Fibroblast of gingiva (primary cell): ENCODE data around the gene GALNT18.
A peak's percentile ranks its signal among the peaks of the same experiment; 100 is the strongest.

ENCODE experiments used
- DNase-seq: peaks from one replicate; pipeline ENCODE4 v3.0.0-alpha.2; 2011; ENCODE audit warnings: low read depth

GALNT18 gene

DNA sequence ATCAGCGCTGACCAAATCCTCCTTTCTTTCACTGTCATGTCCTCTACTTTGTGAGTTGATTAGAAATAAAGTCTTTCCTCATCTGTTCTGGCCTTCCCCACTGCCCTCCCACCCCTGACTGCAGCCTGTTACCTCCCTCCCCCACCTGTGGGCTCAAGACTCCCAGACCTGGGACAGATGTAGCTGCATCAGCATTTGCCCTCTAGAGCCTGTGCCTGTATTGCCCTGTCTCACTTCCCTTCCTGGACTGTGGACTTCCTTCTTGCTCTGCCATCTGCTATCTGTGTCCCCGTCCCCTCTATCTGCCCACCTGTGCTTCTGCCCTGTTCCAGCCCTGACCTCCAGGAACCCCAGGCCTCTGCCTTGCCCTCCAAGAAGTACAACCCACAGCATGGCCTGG, 122.5 kb downstream of the GALNT18 start:
- no peak for DNase-seq

DNA sequence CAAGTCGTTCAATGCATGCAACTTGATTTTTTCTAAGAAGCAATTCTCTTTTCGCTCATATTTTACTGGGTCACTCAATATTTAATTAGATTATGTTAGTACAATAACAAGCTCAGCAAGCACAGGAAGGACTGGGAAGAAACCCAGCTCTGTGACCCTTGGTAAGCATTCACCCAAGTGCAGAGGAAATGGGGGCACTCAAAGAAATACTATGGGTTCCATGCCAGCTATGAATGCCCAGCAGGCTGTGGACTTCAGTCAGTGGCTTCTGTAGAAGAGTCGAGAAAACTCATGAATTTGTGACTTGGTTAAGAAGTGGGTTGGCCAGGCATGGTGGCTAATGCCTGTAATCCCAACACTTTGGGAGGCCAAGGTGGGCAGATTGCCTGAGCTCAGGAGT, 123.6 kb downstream of the GALNT18 start:
- no peak for DNase-seq

DNA sequence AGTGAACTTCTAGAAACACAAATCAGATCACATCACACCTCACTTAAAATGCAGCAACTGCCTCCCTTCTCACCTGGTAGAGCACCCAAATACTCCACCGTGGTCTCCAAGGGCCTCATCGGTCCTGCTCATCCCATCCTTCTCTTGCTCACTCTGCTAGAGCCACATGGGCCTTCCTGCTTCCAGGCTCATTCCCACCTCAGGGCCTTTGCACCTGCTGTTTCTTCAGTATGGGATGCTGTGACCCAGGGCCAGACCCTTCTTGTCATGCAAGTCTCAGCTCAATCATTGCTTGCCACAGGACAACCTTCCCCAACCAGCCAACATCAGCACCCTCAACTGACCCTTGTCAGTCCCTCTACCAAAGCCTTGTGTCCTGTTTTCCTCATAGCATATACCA, 124.9 kb downstream of the GALNT18 start:
- DNase-seq: no peak

DNA sequence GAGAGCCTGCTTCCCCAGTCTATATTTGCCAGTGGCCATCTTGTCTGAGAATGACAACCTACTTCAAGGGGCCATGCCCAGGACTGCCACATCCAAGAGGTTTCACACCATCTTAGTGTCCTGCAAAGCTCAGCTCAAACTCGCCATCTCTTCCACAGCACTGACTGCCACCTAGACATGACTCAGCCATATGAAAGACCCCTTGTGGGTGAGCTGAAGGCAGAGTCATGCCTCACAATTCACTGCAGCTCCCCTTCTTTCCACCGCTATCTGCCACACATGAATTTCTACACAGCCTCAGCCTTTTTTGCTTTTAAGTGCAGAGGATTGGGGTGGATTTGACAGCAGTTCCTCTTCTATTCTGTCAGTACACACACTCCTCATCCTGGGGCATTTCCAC, 127.5 kb downstream of the GALNT18 start:
- DNase-seq: no peak

DNA sequence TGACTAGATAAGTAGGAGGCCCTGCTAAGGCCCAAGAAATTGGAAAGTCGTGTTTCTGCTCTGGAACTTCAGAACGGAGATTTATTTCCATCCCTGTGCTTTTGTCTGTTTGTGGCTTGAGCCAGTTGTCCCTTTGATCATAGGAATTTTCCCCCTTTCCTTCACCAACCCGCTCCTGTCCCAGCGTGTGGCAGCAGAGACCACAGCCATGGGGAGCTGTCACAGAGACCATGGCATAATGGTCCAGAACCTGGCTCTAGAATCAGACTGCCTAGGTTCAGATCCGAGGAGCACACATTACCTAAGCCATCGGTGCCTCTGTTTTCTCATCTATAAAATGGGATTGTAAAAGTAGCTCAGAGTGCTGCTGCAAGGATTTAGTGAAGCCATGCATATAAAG, 128.1 kb downstream of the GALNT18 start:
- no peak for DNase-seq

DNA sequence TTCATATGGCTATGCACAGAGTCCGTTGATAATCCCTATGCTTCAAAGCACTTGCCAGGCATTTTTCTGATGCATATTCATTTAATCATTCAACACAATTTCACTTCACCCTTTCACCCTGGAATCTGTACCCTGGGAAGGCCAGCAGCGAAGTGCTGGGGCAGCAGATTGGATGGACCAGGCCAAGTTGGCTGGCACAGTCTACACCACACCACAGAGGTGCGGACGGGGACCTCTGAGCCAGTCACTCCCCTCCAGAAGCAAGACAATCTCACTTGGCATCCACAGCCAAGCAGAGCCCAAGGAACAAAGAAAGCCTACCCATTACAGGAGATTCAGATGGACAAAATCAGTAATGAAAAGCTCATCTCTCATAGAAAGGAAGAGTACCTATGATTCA, 130.2 kb downstream of the GALNT18 start:
- no peak for DNase-seq

DNA sequence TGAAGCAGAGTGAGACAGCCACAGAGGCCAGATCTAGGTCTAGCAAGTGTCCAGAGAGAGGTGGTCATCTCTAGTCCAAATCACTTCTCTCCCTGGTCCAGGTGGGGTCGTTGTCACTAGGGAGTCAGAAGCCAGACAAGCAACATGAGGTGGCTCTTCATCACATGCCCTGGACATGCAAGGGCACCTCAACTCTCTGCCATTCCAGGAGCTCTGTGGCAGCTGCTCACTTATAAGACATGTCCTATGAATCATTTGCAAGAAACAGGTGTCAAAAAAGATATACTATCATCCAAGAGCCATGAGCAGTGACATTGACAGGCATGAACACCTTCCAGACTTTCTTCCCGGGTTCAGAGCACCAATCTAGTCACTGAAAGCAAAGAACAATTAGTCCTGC, 130.8 kb downstream of the GALNT18 start:
- no peak for DNase-seq

DNA sequence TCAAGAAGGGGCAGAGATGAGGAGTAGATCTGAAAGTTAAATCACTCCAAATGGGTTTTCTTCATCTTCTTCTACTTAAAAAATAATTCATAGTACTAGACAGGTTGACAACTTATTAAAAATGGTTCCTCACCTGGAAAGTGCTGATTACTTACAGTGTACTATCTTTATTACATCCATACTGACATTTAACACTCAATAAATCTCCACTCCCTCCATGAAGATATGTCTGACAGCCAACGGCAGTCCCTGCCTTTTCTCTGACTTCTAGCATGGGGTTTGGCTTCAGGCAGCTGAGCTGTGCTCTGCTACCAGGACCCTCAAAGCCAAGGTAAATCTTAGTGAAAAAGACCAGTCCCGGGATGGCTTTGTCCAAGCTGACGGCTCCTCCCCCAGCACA, 135.4 kb downstream of the GALNT18 start:
- DNase-seq: no peak

DNA sequence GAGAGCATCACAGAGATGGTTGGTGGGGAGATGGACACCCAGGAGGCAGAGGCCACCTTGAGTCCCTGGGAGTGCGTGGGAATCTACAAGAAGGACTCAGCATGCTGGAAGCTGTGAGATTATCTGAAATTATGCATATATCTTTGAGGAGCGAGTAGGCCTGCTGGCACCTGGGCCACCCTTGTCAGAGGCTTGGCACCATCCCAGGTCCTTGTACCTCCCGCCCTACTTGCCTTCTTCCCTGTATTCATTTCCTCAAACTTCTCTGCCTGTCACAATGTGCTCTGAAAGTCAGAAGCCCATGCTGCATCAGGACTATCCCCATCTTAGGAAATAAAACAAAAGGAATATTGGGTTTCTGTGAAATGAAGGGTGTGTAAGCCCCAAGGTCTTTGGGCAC, 135.8 kb downstream of the GALNT18 start:
- no peak for DNase-seq

DNA sequence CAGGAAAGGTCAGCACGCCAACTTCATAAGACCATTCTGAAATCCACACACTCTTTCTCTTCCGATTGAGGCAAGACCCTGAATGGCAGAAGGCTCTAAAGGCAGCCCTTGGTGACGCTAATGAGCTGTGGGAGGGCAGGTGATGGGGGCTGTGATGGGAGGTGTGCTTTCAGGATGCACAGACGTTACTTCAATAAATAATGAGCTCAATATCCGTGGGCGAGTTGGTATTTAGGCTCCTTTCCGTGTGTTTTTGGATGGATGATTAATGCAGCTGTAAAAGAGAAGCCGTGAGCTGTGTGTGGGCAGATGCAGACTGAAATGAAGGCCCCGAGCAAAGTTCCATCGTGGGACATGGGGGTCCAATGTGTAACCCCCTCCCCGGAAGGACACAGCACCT, 138.2 kb downstream of the GALNT18 start:
- DNase-seq: no peak

DNA sequence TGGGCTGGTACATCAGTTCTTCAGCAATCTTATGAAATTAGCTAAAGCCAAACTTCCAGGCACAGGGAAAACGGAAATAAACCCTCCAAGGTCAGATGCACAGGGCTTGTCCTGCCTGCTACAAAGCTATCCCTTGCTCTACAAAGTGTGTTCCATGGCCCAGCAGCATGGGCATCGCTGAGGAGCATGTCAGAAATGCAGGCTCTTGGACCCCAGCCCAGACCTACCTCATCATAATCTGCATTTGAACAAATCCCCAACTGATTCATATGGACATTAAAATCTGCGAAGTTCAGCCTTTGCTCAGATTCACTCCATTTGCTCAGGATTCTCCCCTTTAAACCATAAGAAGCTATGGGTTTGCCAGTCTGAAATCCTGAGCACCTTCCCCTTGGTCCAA, 139.1 kb downstream of the GALNT18 start:
- no peak for DNase-seq

DNA sequence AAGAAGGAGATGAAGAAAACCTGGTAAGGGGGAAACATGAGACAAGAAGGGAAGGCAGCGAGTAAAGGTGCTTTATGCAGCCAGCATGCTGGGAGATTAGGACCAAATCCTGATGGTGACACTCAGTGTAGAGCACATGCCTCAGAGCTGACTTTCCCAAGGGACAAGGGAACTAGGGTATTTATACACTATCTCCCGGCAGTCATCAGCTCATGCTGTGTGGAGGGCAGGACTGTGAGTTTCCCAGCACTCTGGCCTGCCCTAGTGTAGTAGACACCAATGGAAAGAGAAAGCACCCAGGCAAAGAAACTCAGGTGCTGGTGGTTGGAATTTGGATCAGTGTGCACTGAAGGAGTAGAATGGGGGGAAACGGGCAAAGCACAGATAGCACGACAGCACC, 140.4 kb downstream of the GALNT18 start:
- DNase-seq: no peak

DNA sequence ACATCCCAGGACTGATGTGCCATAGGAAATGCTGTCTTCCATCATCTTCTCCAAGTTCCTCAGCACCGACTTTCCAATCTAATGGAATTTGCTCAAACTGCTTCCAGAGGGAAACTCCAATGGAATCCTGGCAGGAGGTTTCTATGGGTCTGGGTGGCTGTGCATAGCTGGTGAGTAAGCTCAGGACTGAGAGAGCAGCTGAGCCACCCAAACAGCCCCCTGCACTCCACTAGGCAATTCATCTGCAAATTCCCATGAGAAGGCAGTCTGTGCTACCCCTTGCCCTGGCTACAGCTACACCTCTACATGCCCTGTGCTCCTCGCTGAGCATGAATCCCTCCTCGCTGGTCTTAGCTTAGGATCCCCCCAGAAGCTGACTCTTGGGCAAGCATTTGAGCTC, 140.8 kb downstream of the GALNT18 start:
- no peak for DNase-seq

DNA sequence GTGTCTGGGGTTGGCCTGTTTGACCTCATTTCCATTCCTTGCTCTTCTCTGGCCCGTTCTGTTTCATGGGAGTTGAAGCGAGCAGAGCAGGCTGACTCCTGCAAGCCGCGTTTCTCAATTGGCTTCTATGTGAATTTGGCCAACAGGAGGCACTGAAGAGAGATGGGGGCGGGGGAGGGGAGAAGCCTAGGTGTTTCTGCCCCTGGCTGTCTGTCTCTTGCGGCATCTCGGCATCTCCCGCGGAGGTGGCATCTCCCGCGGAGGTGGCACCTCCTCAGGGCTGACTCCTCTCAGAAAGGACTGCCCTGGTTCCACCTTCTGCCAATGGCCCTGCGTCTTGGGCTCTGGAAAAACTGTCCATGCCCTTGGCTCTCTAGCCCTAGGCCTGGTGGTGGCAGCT, 143.1 kb downstream of the GALNT18 start:
- DNase-seq: no peak

DNA sequence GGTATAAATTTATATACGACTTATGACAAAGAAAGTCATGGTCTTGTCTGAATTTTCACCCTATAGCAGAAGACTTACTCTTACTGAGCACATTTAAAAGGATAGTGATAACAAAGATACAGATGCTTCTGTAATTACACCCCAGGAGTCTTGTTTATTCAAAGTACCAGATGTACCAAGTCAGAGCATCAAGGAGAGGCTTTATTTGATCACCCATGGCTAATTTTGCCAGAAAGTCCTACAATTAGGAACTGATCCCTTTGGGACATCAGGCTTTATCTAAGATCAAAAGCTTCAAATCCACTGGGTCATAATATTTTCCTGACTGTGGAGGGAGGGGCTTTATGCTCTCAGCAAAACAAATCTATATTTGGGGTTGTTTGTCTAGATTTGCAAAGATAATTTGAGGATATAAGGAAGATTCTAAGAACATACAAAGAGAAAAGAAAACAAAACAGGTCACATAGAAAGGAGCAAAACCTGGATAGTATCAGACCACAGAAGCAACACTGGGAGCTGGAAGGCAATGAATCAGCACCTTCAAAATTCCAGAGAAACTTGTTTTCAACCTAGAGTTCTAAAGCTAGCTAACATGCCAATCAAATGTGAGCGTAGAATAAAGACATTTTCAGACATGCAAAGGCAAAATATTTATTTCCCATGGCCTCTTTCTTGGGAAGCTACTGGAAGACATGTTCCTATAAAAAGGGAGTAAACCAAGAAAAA, 143.9 kb downstream of the GALNT18 start:
- no peak for DNase-seq

DNA sequence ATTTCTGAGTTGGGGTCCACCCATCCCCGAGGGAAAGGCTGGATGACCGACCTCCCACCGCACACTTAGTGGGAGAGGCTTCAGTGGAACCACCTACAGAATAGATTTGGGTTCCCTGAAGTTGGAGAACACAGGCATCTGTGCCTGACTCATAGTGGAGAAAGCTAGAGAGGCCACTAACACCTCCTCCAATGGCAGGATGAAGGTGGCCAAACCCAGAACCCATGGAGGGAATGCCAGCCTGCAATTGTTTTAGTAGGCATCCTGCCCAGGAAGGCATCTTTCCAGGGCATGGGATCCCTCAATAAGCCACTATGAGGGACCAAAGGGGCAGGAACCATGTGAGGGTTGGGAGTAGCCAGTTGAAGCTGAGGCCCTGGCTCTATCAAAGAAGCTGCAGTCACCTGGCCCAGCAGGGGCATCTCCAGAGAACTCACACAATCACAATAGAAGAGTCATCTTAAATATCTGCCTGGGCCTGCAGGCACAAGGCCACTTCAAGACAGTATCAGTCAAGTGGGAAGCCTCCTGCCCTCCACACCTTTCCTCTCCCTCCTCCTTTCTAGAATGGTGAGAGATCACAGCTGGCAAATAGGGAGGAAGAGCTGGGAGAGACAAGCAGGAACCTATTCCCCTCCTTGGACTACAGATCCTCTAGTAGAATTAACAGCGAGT, 144.7 kb downstream of the GALNT18 start:
- no peak for DNase-seq

DNA sequence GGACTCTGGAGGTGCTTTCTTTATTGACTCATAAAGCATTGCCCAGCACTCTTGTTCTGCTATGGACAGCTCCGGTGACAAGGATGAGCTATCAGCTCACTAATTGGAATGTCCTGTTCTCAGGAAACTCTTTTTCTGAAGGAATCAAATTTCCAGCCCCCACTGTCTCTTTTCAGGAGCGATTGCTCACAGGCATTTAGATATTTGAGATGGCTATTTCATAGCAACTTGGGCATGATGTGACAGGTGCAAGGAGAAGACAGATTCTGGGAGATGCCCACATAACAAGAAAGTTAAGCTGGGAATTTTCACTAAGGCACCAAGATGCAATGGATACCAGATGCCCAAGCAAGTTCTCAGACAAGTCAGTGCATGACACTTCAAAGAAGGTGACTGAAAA, 145.3 kb downstream of the GALNT18 start:
- DNase-seq: no peak

DNA sequence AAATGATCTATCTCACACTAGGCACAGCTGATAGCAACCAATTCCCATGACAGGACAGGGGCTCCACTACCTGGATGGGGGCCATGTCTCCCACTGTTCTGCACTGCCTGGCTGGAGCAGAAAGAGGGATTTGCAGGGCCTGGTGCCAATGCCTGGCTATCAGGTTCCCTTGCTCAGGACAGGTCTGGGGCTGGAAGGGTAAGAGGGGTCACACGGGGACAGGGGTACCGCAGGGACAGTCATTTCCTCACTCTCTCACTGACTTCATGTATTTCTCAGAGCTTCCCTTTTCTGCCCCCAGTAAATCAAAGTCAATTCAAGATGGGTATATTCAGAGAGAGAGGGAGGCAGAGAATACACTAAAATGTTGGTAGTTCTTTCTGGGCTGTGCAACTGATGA, 149.7 kb downstream of the GALNT18 start:
- DNase-seq: no peak

DNA sequence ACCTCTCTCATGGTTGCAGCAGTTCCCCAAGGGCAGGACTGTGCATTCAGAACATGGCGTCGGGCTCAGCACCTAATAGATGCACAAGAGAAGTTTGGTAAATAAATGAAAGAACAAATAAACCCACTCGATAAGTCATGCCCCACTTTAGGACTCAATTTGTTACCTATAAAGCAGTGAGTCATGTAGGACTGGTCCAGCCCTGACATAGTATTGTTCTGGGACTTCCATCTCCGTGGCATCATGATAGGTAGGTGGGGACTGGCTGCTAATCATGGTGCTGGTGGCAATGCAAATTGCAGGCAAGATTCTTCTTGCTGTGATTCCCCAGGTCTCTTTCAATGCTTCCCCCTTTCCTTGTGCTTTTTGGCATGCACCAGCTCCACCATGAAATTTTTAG, 150.6 kb downstream of the GALNT18 start:
- DNase-seq: no peak

DNA sequence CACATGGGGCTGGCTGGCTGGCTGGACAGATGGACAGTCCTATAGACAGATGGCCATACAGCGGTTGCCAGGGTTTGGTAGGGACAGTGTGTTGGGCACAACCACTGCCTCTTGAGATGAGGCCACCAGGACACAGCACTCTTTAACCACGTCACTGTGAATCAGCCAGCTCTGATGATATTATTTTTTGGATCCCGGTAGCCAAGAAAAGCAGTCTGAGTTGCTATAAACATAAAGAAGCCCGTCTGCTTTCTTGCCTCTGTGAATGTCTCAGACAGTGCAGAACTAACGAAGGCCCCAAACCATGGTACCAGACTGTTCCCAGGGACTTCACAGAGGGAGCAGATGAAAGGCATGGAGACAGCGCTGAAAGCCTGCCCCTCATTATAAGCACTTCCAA, 152.9 kb downstream of the GALNT18 start:
- no peak for DNase-seq

DNA sequence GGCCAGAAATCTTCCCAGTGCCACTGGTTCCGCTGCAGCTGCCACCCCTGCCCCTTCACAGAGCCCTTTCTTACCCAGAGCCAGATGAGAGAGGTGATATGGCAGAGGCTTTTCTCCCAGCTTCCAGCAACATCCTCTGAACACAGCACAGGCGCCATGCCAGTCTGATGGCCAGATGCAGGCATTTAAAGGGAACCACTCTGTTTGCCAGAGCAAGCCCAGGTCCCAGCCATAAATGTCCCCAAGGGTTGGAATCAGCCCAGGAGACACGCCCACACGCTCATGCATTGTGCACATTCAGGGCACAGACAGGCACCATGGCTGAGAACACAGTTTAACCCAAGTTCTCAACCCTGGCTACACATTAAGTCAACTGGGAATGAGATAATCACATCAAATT, 154.5 kb downstream of the GALNT18 start:
- DNase-seq: no peak

DNA sequence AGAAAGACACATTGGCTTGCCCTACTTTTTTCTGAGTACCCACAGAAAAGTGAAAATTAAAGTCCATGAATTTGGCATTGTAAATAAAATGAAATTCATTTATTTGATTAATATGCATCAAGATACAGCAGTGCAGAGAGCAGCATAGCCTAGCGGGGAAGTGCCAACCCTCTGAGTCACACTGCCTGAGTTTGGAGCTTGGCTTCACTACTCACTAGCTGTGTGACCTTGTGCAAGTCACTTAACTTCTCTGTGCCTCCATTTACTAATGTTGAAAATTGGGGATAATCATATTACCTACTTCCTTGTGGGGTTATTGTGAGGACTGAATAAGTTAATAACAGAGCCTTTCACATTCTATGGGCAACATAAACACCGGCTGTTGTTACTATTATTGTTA, 157.2 kb downstream of the GALNT18 start:
- no peak for DNase-seq

DNA sequence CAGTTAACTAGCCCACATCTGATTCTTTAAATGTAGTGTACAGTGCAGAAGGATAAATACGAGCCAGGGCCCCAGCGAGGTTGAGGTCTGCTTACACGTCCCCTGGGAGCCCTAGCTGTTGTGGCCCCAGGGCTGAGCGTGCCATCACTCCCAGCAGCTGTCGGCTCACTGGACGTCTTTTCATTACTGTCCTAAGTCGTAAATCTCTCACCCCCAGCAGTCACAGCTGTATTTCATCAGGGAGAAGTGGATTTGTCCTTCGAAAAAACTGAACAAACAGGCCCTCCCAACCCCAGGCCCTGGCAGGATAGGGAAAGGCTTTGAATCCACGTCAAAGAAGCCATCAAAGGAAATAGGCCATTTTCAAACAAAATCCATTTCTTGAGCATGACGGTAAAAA, 158.4 kb downstream of the GALNT18 start:
- peak; percentile 50 for DNase-seq

DNA sequence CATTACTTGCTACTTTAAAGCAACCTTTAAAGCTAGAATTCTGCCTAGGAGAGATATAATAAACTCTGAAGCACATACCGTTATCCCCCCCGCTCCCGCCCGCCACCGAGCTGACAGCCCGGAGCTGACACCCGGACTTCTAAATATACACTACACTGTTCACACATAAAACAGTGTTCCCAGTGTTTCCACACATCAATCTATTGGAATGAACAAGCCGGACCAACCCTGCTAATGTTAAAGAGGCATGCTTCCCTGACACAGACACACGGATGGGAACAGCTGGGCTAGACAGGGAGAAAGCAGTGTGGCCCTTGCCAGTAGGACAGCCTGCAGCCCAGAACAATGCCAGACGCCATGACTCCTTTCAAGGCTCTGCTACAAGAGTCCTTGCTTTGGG, 160.3 kb downstream of the GALNT18 start:
- no peak for DNase-seq
